Smooth muscle cell (in vitro differentiated cells): ENCODE measurements around the gene THOP1. TPM values are rescaled to one million over a fixed set of nuclear protein-coding genes. Genes with fewer than 3 reads are reported as not detected.

ENCODE experiments used
- DNase-seq: peaks from one replicate; lab custom pipeline; 2025; ENCODE audit not compliant: unreplicated experiment; lab: John Stamatoyannopoulos, UW
- H2AFZ ChIP-seq: fragments of 200-600 bp; sonication (generic); 2 replicates; pipeline ENCODE4 v1.6.0; 2016; ENCODE audit warnings: antibody characterized with exemption, low read depth, mild to moderate bottlenecking
- H3F3A ChIP-seq: fragments of 200-600 bp; sonication (generic); 2 replicates; pipeline ENCODE4 v1.6.0; 2017; ENCODE audit warnings: antibody characterized with exemption, low read depth
- H3K27ac ChIP-seq: fragments of 200-600 bp; sonication (generic); 2 replicates; pipeline ENCODE4 v1.5.1; 2016; ENCODE audit warnings: low read depth, mild to moderate bottlenecking
- H3K27me3 ChIP-seq: fragments of 200-600 bp; sonication (generic); 2 replicates; pipeline ENCODE4 v1.6.1; 2016; ENCODE audit warnings: low read depth, mild to moderate bottlenecking
- H3K36me3 ChIP-seq: fragments of 200-600 bp; sonication (generic); 2 replicates; pipeline ENCODE4 v1.5.1; 2016; ENCODE audit warnings: low read depth
- H3K4me1 ChIP-seq: fragments of 200-600 bp; sonication (generic); 2 replicates; pipeline ENCODE4 v1.5.1; 2016; ENCODE audit warnings: low read depth
- H3K4me2 ChIP-seq: fragments of 200-600 bp; sonication (generic); 2 replicates; pipeline ENCODE4 v1.6.0; 2016; ENCODE audit warnings: mild to moderate bottlenecking
- H3K4me3 ChIP-seq: fragments of 200-600 bp; sonication (generic); 2 replicates; pipeline ENCODE4 v1.5.1; 2016; ENCODE audit warnings: mild to moderate bottlenecking
- H3K79me2 ChIP-seq: fragments of 200-600 bp; sonication (generic); 2 replicates; pipeline ENCODE4 v1.6.0; 2016; ENCODE audit warnings: low read depth, mild to moderate bottlenecking
- H3K9ac ChIP-seq: fragments of 200-600 bp; sonication (generic); 2 replicates; pipeline ENCODE4 v1.6.0; 2016; ENCODE audit warnings: low read depth
- H3K9me3 ChIP-seq: fragments of 200-600 bp; sonication (generic); replicated peaks from 2 replicates; pipeline ENCODE4 v1.5.1; 2016; ENCODE audit warnings: low read depth
- H4K20me1 ChIP-seq: fragments of 200-600 bp; sonication (generic); 2 replicates; pipeline ENCODE4 v1.6.0; 2016; ENCODE audit warnings: low read depth
- WGBS: methylation state at CpG from one replicate; pipeline ENCODE4 v1.1.7; 2016; ENCODE audit warnings: low lambda C conversion rate; 5-methylcytosine and 5-hydroxymethylcytosine counted together
- polyA plus RNA-seq: library from polyadenylated mRNA; unstranded; fragments of >200 nt; fragmentation: Nextera tagmentation; extraction: Ambion mirVana; gene quantifications from 2 replicates; pipeline ENCODE4 v1.2.1, GENCODE V29; 2016
- total RNA-seq: library from RNA; depleted of rRNA; stranded (reverse); fragments of >200 nt; gene quantifications from 2 replicates; pipeline ENCODE4 v1.2.3, GENCODE V29; 2014
- TF ChIP-seq, protein P1 (sequence below): fragments of 200-600 bp; sonication (generic); IDR thresholded peaks from 2 replicates; pipeline ENCODE4 v1.5.1; 2017; ENCODE audit warnings: borderline replicate concordance, mild to moderate bottlenecking, antibody characterized with exemption; ENCODE audit not compliant: insufficient read depth, poor library complexity, severe bottlenecking

Gene THOP1
- total and polyA plus RNA-seq, 2 experiments from 2014 or later: 40.5 to 65.6 TPM

DNA sequence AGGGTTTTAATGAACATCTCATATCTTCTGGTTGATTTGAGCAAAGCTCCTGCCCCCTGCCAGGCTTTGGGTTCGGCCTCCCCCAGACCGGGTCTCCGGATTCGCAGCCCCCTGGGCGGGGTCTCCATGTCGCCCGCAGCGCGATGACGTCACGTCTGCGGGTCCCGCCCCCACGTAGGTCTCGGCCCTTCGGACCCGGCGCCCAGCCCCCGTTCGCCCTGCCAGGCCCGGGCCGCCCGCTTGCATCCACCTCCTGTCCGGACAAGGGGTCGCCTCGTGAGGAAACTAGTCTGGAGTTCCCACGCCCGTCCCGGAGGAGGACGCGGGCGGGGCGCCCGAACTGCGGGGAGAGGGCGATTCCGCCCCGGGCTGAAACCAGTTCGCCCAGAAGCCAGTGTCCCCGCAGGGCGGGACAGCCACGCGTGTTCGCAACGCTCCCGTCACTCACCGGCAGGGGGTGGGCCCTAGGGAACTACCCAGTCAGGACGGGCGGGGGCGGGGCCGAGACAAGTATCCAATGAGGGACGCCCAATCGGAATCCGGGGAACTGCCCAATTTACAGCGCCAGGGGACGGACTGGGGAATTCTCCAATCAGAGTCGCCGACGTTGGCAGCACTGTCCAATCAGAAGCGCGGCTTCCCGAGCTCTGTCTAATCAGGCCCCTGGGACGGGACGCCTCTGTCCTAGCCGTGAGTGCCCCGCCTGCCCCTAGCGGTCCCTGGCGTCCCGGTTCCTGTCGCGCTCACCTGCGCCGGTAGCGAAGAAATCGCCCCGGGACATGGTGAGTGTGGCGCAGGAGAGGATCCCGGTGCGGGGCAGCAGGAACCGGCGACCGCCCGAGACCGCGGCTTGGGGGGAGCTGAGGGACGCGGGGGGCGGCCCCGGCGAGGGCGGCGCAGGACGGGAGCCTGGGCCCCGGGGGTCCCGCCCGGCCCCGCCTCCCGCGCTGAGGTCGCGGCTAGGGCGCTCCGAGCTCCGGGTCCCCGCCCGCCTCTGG, 55.8 kb downstream of the THOP1 start, which contains the start of gene ZNF555:
TSS of gene ZNF555 (plus strand) at position 682 of the 998 bp plus-strand sequence. CDS start at position 780, 98 bp downstream.
- H3K9ac ChIP-seq: peak within 1 kb of the TSS; percentile 76
- peaks cover 5% of the 10 kb centered on the region for H3K36me3 ChIP-seq
- TF ChIP-seq, protein P1, sequence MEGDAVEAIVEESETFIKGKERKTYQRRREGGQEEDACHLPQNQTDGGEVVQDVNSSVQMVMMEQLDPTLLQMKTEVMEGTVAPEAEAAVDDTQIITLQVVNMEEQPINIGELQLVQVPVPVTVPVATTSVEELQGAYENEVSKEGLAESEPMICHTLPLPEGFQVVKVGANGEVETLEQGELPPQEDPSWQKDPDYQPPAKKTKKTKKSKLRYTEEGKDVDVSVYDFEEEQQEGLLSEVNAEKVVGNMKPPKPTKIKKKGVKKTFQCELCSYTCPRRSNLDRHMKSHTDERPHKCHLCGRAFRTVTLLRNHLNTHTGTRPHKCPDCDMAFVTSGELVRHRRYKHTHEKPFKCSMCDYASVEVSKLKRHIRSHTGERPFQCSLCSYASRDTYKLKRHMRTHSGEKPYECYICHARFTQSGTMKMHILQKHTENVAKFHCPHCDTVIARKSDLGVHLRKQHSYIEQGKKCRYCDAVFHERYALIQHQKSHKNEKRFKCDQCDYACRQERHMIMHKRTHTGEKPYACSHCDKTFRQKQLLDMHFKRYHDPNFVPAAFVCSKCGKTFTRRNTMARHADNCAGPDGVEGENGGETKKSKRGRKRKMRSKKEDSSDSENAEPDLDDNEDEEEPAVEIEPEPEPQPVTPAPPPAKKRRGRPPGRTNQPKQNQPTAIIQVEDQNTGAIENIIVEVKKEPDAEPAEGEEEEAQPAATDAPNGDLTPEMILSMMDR: peak; percentile 19
- peak; percentile 97 for DNase-seq
- peaks cover 10% of the 10 kb centered on the region for H3K9me3 ChIP-seq
- H4K20me1 ChIP-seq: peaks cover 6% of the 10 kb centered on the region
- peaks cover 41% of the 10 kb centered on the region for H3K79me2 ChIP-seq
- H3K27me3 ChIP-seq: no peaks in the 10 kb centered on the region
- H2AFZ ChIP-seq: peak within 1 kb of the TSS; percentile 78
- peaks cover 7% of the 10 kb centered on the region for H3K4me1 ChIP-seq
- peak within 1 kb of the TSS; percentile 83 for H3K27ac ChIP-seq
- WGBS: 2% methylated on average over 89 of the region's 106 CpGs
- H3K4me3 ChIP-seq: peak within 1 kb of the TSS; percentile 97
- peak within 1 kb of the TSS; percentile 94 for H3K4me2 ChIP-seq
- H3F3A ChIP-seq: no peaks in the 10 kb centered on the region

DNA sequence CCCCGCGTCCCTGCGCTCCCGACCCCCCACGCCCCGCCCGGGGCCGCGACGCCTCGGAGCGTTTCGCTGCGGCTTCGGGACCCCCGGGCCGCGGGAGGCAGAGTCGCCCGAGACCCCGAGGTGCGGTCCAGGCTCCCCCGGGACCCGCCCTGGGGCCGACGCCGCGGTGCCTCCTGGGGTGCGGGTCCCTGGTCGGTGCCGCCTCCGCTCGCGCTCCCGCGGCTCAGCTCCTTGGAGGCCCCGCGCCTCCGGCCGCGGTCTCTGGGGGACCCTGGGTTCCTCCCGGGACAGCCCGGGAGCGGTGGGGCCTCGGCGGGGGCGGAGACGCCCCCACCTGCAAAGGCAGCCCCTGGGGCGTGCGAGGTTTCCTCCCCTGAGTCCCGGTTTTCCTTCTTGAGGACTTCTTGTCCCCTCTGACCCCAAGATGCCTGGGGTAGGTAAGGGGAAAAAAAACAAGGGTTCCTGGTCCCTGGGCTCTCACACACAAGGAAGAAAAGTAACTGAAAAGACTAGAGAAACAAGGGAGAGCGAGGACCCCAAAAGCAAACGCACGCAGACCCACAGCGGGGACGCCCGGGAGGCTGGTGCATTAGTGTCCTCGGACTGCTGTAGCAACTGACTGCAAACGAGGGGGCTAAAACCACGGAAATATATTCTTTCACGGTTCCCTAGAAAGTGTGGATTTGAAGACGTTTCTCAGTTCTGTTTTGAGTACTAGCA, 56.7 kb downstream of the THOP1 start:
- no peaks in the 10 kb centered on the region for H3K27me3 ChIP-seq
- 19% methylated on average over 23 of the region's 62 CpGs for WGBS
- peaks cover 7% of the 10 kb centered on the region for H3K4me1 ChIP-seq
- no peak overlapping the region for H3K27ac ChIP-seq
- peaks cover under 1% of the 10 kb centered on the region for H3K36me3 ChIP-seq
- peak overlapping the region; percentile 94 for H3K4me2 ChIP-seq
- peaks cover 48% of the 10 kb centered on the region for H3K79me2 ChIP-seq
- no peaks in the 10 kb centered on the region for H3F3A ChIP-seq
- no peak for DNase-seq
- H3K9ac ChIP-seq: peak overlapping the region; percentile 69
- TF ChIP-seq, protein P1: no peak
- H2AFZ ChIP-seq: peak overlapping the region; percentile 70
- peak overlapping the region; percentile 97 for H3K4me3 ChIP-seq
- peaks cover 4% of the 10 kb centered on the region for H3K9me3 ChIP-seq
- peaks cover 6% of the 10 kb centered on the region for H4K20me1 ChIP-seq

DNA sequence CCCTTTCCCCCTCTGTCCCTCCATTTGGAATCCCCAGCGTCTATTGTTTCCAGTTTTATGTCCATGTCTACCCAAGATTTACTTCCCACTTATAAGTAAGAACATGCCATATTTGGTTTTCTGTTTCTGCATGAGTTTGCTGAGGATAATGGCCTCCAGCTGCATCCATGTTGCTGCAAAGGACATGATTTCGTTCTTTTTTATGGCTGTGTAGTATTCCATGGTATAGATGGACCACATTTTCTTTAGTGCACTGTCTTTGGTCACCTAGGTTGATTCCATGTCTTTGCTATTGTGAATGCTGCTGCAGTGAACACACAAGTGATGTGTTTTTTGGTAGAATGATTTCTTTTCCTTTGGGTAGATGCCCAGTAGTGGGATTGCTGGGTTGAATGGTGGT, 59.8 kb downstream of the THOP1 start:
- Histone ChIP-seq H3K27me3 (no peaks in the 10 kb centered on the region), H3K36me3 (peaks cover 6% of the 10 kb centered on the region), H3K79me2 (peaks cover 71% of the 10 kb centered on the region), H3K9me3 (peaks cover 3% of the 10 kb centered on the region), H3K4me2 (no peak overlapping the region), H3K4me1 (peaks cover 7% of the 10 kb centered on the region), H3K27ac (no peak overlapping the region), H4K20me1 (peaks cover 6% of the 10 kb centered on the region), H3F3A (no peaks in the 10 kb centered on the region), H2AFZ (no peak overlapping the region), H3K9ac (no peak overlapping the region), H3K4me3 (no peak overlapping the region)
- WGBS: 100% methylated on average over 2 of the region's 2 CpGs
- TF ChIP-seq, protein P1: no peak
- DNase-seq: no peak
